WI38 (cell line): ENCODE measurements around the gene TMEM132D.

Experiments used
- H3K4me3 ChIP-seq: 2 replicates; pipeline ENCODE4 v1.5.1; 2011; ENCODE audit warnings: low read depth, mild to moderate bottlenecking, control low read depth, low read length
- CTCF ChIP-seq: IDR thresholded peaks from 2 replicates; pipeline ENCODE4 v1.5.1; 2012; ENCODE audit warnings: low read depth, mild to moderate bottlenecking, control low read depth, low read length

TMEM132D gene

GRCh38 chr12:129357233-129357632, 546.6 kb downstream of the TMEM132D start:
- no peak overlapping the region for H3K4me3 ChIP-seq
- TF ChIP-seq CTCF = no peak

DNA sequence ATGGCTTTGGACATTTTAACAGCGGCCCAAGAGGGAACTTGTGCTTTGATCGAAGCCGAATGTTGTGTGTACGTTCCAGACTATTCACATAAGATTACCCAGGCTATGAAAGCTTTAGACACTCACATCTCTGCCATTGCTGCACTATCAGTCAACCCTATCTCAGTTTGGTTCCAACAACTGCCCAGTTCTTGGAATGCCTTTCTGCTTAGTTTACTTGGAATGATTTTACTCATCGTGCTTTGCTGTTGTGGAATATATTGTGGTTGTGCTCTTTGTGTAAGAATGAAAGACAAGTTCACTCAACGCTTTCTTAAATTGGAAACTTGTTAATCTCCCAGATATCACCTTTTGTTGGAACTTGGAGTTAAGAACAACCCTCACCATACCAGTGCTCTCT, 552.3 kb downstream of the TMEM132D start:
- TF ChIP-seq CTCF = no peak
- H3K4me3 ChIP-seq = no peak overlapping the region

DNA sequence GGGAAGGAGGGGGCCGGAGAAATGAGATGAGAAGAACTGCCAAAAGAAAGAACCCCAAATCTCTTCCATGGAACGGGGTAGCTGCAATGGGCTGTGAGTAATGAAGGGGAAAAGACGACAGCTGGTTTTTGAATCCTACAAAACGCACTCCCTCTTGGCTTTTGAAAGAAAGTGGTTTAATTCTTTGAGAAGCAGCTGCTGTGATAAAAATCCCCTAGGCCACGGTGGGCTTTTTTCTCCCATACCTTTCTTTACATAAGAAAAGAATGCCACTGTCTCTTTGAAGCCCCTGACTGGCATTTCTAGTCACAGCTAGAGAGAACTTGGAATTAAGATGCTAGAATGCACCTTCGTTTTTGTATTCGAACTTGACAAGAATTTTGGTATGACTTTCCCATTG, 564.5 kb downstream of the TMEM132D start:
- no peak overlapping the region for H3K4me3 ChIP-seq
- TF ChIP-seq CTCF = no peak

GRCh38 chr12:129337413-129337812, 566.4 kb downstream of the TMEM132D start:
- TF ChIP-seq CTCF = no peak
- H3K4me3 ChIP-seq = no peak overlapping the region

DNA sequence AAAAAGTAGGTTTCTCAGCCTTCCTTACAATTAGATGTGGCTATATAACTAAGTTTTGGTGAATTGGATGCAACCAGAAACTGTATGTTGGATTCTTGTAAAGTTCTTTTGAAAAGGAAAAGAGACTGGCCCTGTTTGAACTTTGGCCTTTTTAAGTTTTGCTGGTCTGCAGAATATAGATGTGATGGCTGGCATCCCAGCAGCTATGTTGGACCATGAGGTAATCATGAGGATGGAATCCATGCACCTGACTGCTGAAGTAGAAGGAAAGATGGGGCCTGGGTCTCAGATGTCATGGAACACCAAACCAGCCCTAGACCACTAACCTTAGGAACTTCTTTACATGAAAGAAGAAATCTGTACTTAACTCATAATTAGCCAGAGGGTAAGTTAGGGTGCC, 568.1 kb downstream of the TMEM132D start:
- H3K4me3 ChIP-seq = no peak overlapping the region
- no peak for TF ChIP-seq CTCF

GRCh38 chr12:129332286-129332685, 571.5 kb downstream of the TMEM132D start:
- TF ChIP-seq CTCF = no peak
- no peak overlapping the region for H3K4me3 ChIP-seq

- no peak for TF ChIP-seq CTCF
- H3K4me3 ChIP-seq = no peak overlapping the region
Measured at GRCh38 chr12:129331356-129332085, 572.3 kb downstream of the TMEM132D start.
